Activated CD8-positive, alpha-beta T cell treated with anti-CD3 and anti-CD28 coated beads for 36 hours (primary cell): Measurements from ENCODE around the gene COPB2. TPM values are rescaled to one million over a fixed set of nuclear protein-coding genes. Genes with fewer than 3 reads are reported as not detected.

ENCODE experiments used
- ATAC-seq: fragments of 200-7000 bp; cut with Tn5 transposase; one replicate; pipeline ENCODE4 v1.10.0; 2021; ENCODE audit warnings: mild to moderate bottlenecking, moderate library complexity
- CTCF ChIA-PET: fragments of 350-600 bp; sonication (Branson Sonifier 250); formaldehyde crosslinking; loops from one replicate; lab custom pipeline; 2021; ENCODE audit warnings: antibody characterized with exemption; lab: Charles Lee
- POLR2A ChIA-PET: fragments of 350-600 bp; sonication (Branson Sonifier 250); formaldehyde crosslinking; loops from one replicate; lab custom pipeline; 2021; ENCODE audit warnings: antibody characterized with exemption; lab: Charles Lee
- DNase-seq: peaks from one replicate; pipeline ENCODE4 v3.0.0-alpha.2; 2020
- H3K27ac Mint-ChIP-seq: one replicate; pipeline ENCODE4 v1.8.0; 2021; ENCODE audit warnings: mild to moderate bottlenecking, mixed read lengths
- H3K27me3 Mint-ChIP-seq: one replicate; pipeline ENCODE4 v1.8.0; 2021; ENCODE audit warnings: mixed read lengths
- H3K36me3 Mint-ChIP-seq: one replicate; pipeline ENCODE4 v1.8.0; 2021; ENCODE audit warnings: low read depth, mixed read lengths
- H3K4me1 Mint-ChIP-seq: one replicate; pipeline ENCODE4 v1.8.0; 2021; ENCODE audit warnings: low read depth, mixed read lengths
- H3K4me3 Mint-ChIP-seq: one replicate; pipeline ENCODE4 v1.8.0; 2021; ENCODE audit warnings: mild to moderate bottlenecking, moderate library complexity, mixed read lengths
- H3K9me3 Mint-ChIP-seq: one replicate; pipeline ENCODE4 v1.8.0; 2021; ENCODE audit warnings: mixed read lengths
- CTCF ChIP-seq: fragments of 200-600 bp; IDR thresholded peaks from one replicate; pipeline ENCODE4 v1.8.0; 2022; ENCODE audit warnings: antibody characterized with exemption, mild to moderate bottlenecking
- intact Hi-C: fragments of 100-400 bp; cut with micrococcal nuclease; formaldehyde crosslinking; loops from one replicate; pipeline ENCODE4 v1.10.0; 2022
- total RNA-seq, 2 experiments: library from RNA; stranded (reverse); gene quantifications; one replicate each; pipeline ENCODE4 v1.2.3, GENCODE V29; 2021

Gene COPB2
- total RNA-seq, 2 experiments from 2014 or later, result 81.7 to 83.8 TPM

- Mint-ChIP-seq H3K36me3 (no peaks in the 10 kb centered on the region), H3K4me3 (no peak overlapping the region), H3K27me3 (no peaks in the 10 kb centered on the region), H3K4me1 (no peaks in the 10 kb centered on the region), H3K9me3 (no peaks in the 10 kb centered on the region), H3K27ac (no peak overlapping the region)
- ATAC-seq (peak; percentile 67), DNase-seq (no peak)
- POLR2A ChIA-PET, result interaction anchor here (0.6 to 0.9 kb wide), 2 partner anchors 135 to 647 kb away, joined by 3 read pairs; no protein-coding TSS in a partner anchor
- CTCF ChIA-PET, result interaction anchor here (0.6 to 2.4 kb wide), 15 partner anchors 9 to 1072 kb away, joined by 3 to 14 read pairs (median 3); no protein-coding TSS in a partner anchor
- intact Hi-C loops, result loop anchor here (5.0 to 10.0 kb wide), 2 partner anchors 135 to 1437 kb away; no protein-coding TSS in a partner anchor
- TF ChIP-seq CTCF, result peak; percentile 71
Observed at GRCh38 chr3:139427283-139428060, 38.0 kb upstream of the COPB2 start.

- intact Hi-C loops, result loop anchor here (5.0 to 10.0 kb wide), 2 partner anchors 136 to 1439 kb away; no protein-coding TSS in a partner anchor
- Mint-ChIP-seq H3K9me3 (no peaks in the 10 kb centered on the region), H3K27ac (no peak overlapping the region), H3K27me3 (no peaks in the 10 kb centered on the region), H3K4me3 (no peak overlapping the region), H3K36me3 (no peaks in the 10 kb centered on the region), H3K4me1 (no peaks in the 10 kb centered on the region)
- no peak for DNase-seq
- no peak for ATAC-seq
- ChIA-PET CTCF (no interaction called here), POLR2A (no interaction called here)
- TF ChIP-seq CTCF, result no peak
Observed at GRCh38 chr3:139425745-139426400, 36.4 kb upstream of the COPB2 start.

GRCh38 chr3:139423232-139423631 is 33.8 kb upstream of the COPB2 start:
- Mint-ChIP-seq H3K9me3 (no peaks in the 10 kb centered on the region), H3K4me3 (no peak overlapping the region), H3K27me3 (no peaks in the 10 kb centered on the region), H3K27ac (no peak overlapping the region), H3K4me1 (no peaks in the 10 kb centered on the region), H3K36me3 (no peaks in the 10 kb centered on the region)
- CTCF ChIA-PET, result no interaction called here
- intact Hi-C loops, result loop anchor here (10.0 kb wide), 1 partner anchor 1442 kb away; no protein-coding TSS in a partner anchor
- no peak for DNase-seq
- no peak for ATAC-seq
- POLR2A ChIA-PET, result no interaction called here
- TF ChIP-seq CTCF, result no peak

GRCh38 chr3:139421460-139421859 is 32.0 kb upstream of the COPB2 start:
- H3K27me3 Mint-ChIP-seq, result no peaks in the 10 kb centered on the region
- DNase-seq (no peak), ATAC-seq (no peak)
- CTCF ChIA-PET, result no interaction called here
- TF ChIP-seq CTCF, result no peak
- H3K36me3 Mint-ChIP-seq, result no peaks in the 10 kb centered on the region
- H3K27ac Mint-ChIP-seq, result no peak overlapping the region
- intact Hi-C loops, result loop anchor here (10.0 kb wide), 1 partner anchor 1443 kb away; no protein-coding TSS in a partner anchor
- peaks cover 9% of the 10 kb centered on the region for H3K9me3 Mint-ChIP-seq
- H3K4me1 Mint-ChIP-seq, result no peaks in the 10 kb centered on the region
- POLR2A ChIA-PET, result interaction anchor here (0.6 kb wide), 1 partner anchor 1283 kb away, joined by 3 read pairs; no protein-coding TSS in a partner anchor
- H3K4me3 Mint-ChIP-seq, result no peak overlapping the region
